Putamen (tissue), 1 donor: ENCODE data around the gene MTMR8.

Source experiments
- DNase-seq: peaks from one replicate; pipeline ENCODE4 v3.0.0-alpha.2; 2016; ENCODE audit warnings: low spot score

MTMR8 gene

GRCh38 chrX:64306712-64307111 lies 88.5 kb downstream of the MTMR8 start:
- no peak for DNase-seq

- DNase-seq, result no peak
Observed at GRCh38 chrX:64291123-64291522, 104.1 kb downstream of the MTMR8 start.

- DNase-seq, result no peak
Observed at GRCh38 chrX:64265265-64265664, 130.0 kb downstream of the MTMR8 start.

- no peak for DNase-seq
Observed at GRCh38 chrX:64230123-64230970, 164.9 kb downstream of the MTMR8 start, which contains the start of gene ASB12. Gene ASB12, minus strand, starts transcription at chrX:64230607. Its CDS starts 4,957 bp downstream, at chrX:64225650.

GRCh38 chrX:64229154-64229553 lies 166.1 kb downstream of the MTMR8 start:
- DNase-seq, result no peak
